ENCODE data around the gene ELL3.

Gene ELL3

GRCh38 chr15:43777267-43777914, 625 bp upstream of the ELL3 start:
- H3K27ac ChIP-seq = no peak overlapping the region
- TF ChIP-seq CTCF (conservative IDR thresholded peaks at IDR 0.05) = no peak

- TF ChIP-seq CTCF (conservative IDR thresholded peaks at IDR 0.05) = no peak
- H3K27ac ChIP-seq = no peak overlapping the region
Measured at GRCh38 chr15:43776101-43776717, 557 bp downstream of the ELL3 start.

DNA sequence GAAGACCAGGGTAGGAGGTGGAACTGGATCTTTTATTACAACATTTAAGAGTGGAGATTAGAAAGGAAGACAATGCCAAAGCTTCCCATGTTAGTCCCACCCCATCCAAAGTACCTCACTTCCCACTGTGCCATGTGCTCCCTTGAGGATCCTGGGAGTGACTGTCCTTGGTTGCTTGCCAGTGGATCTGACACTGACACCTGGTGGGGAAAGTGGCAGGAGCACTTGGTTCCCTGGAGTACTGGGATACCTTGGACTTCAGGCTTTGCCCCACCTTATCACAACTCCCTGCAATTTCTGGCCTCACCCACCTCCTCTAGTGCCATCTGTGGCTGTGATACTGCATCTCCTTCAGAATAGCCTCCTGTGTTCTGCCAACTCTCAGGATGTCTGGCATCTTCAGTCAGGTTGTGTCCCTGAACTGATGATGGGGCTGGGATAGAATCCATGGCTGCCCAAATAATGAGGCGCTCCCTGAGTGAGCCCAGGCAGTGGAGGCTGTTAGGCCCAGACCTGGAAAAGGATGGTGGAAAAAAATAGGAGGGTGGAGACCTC, 1.3 kb downstream of the ELL3 start:
- TF ChIP-seq CTCF (conservative IDR thresholded peaks at IDR 0.05) = peak; percentile 67
- peak overlapping the region; percentile 26; the same call in 1 of the 2 replicates for H3K27ac ChIP-seq

DNA sequence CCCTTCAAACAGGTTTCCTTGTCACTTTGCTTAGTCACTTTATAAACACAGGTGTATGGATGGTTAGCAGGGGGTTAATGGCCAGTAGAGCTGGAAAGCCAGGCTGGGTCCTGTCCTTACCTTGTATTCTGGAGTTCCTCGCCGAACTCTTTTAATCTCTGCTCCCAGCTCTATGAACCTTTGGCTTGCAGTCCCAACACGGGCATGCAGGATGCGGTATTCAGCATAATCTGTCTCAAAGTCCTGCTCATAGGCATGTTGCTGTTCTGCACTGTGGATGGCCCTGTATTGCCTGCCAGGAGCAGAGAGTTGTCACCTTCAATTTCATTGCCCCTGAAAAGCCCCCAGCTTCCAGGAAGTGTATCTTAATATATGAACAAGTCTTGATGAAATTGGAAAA, 2.7 kb downstream of the ELL3 start:
- TF ChIP-seq CTCF (conservative IDR thresholded peaks at IDR 0.05) = no peak
- H3K27ac ChIP-seq = no peak overlapping the region

DNA sequence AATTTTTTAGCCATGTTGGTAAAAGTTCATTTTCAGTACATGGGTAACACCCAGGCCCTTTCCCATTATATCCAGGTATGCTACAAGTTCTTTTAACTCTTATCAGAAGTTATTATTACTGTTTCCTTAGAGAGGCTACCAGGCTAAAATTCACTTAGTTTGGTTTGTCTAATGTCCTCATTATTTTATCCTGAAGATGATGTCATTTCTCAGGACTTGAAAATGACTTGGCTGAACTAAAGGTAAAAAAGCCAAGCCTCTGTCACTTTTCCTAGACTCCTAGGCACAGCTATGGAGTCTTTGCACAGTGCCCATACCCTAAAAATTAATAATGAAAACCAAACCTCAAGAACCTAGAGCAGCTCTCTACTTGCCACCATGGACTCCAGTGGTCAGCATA, 4.1 kb downstream of the ELL3 start:
- TF ChIP-seq CTCF (conservative IDR thresholded peaks at IDR 0.05) = no peak
- no peak overlapping the region for H3K27ac ChIP-seq

- no peak for TF ChIP-seq CTCF (conservative IDR thresholded peaks at IDR 0.05)
Measured at GRCh38 chr15:43771816-43772215, 5.0 kb downstream of the ELL3 start.

GRCh38 chr15:43769584-43770228, 7.1 kb downstream of the ELL3 start:
- no peak overlapping the region for H3K27ac ChIP-seq
- TF ChIP-seq CTCF (conservative IDR thresholded peaks at IDR 0.05) = peak; percentile 88

More at GRCh38 chr15:43771816-43772215, 5.0 kb downstream of the ELL3 start:
- H3K27ac ChIP-seq = no peak overlapping the region

All from VCaP (cell line).